Neural progenitor cell (in vitro differentiated cells): ENCODE results near the gene LURAP1L. TPM values are rescaled to one million over a fixed set of nuclear protein-coding genes. Genes with fewer than 3 reads are reported as not detected.

Source experiments
- DNase-seq: peaks from one replicate; pipeline ENCODE4 v3.0.0-alpha.2; 2016; ENCODE audit warnings: low spot score
- H2AFZ ChIP-seq: fragments of 200-600 bp; sonication (generic); replicated peaks from 2 replicates; pipeline ENCODE4 v1.6.1; 2016; ENCODE audit warnings: antibody characterized with exemption
- H3F3A ChIP-seq: fragments of 200-600 bp; sonication (generic); 2 replicates; pipeline ENCODE4 v1.6.1; 2016; ENCODE audit warnings: antibody characterized with exemption, low read depth
- H3K27ac ChIP-seq: fragments of 200-600 bp; sonication (generic); 2 replicates; pipeline ENCODE4 v1.5.1; 2016; ENCODE audit warnings: mild to moderate bottlenecking
- H3K27me3 ChIP-seq: fragments of 200-600 bp; sonication (generic); 2 replicates; pipeline ENCODE4 v1.6.1; 2016; ENCODE audit warnings: mild to moderate bottlenecking, moderate library complexity
- H3K36me3 ChIP-seq: fragments of 200-600 bp; sonication (generic); 2 replicates; pipeline ENCODE4 v1.5.1; 2016
- H3K4me1 ChIP-seq: fragments of 200-600 bp; sonication (generic); 2 replicates; pipeline ENCODE4 v1.6.1; 2016; ENCODE audit warnings: mixed run types
- H3K4me2 ChIP-seq: fragments of 200-600 bp; sonication (generic); 2 replicates; pipeline ENCODE4 v1.6.1; 2016
- H3K4me3 ChIP-seq: fragments of 200-600 bp; sonication (generic); 2 replicates; pipeline ENCODE4 v1.5.1; 2016
- H3K79me2 ChIP-seq: fragments of 200-600 bp; sonication (generic); 2 replicates; pipeline ENCODE4 v1.6.1; 2016; ENCODE audit warnings: low read depth
- H3K9ac ChIP-seq: fragments of 200-600 bp; sonication (generic); 2 replicates; pipeline ENCODE4 v1.6.1; 2016
- H3K9me3 ChIP-seq: fragments of 200-600 bp; sonication (generic); 2 replicates; pipeline ENCODE4 v1.5.1; 2016; ENCODE audit warnings: low read depth
- H4K20me1 ChIP-seq: fragments of 200-600 bp; sonication (generic); 2 replicates; pipeline ENCODE4 v1.6.1; 2016; ENCODE audit warnings: low read depth
- H3K27ac Mint-ChIP-seq: 3 replicates; pipeline ENCODE4 v1.8.0; 2021; ENCODE audit warnings: mixed read lengths
- H3K27me3 Mint-ChIP-seq: 2 replicates; pipeline ENCODE4 v1.8.0; 2022; ENCODE audit warnings: low read depth, mild to moderate bottlenecking, inconsistent platforms, moderate library complexity, mixed read lengths; ENCODE audit not compliant: insufficient read depth
- H3K36me3 Mint-ChIP-seq: 3 replicates; pipeline ENCODE4 v1.8.0; 2021; ENCODE audit warnings: mixed read lengths
- H3K4me1 Mint-ChIP-seq: 3 replicates; pipeline ENCODE4 v1.8.0; 2021; ENCODE audit warnings: mixed read lengths
- H3K4me3 Mint-ChIP-seq: 3 replicates; pipeline ENCODE4 v1.8.0; 2021; ENCODE audit warnings: mild to moderate bottlenecking, moderate library complexity, mixed read lengths
- H3K9me3 Mint-ChIP-seq: 3 replicates; pipeline ENCODE4 v1.8.0; 2020; ENCODE audit warnings: mixed read lengths
- CTCF ChIP-seq: fragments of 200-600 bp; sonication (generic); IDR thresholded peaks from 2 replicates; pipeline ENCODE4 v1.5.1; 2017; ENCODE audit warnings: antibody characterized with exemption, mild to moderate bottlenecking
- EZH2 ChIP-seq: fragments of 200-600 bp; sonication (generic); IDR thresholded peaks from 2 replicates; pipeline ENCODE4 v1.6.1; 2017; ENCODE audit warnings: antibody characterized with exemption, mild to moderate bottlenecking, moderate library complexity
- EZH2phosphoT487 ChIP-seq: fragments of 200-600 bp; sonication (generic); IDR thresholded peaks from 2 replicates; pipeline ENCODE4 v1.6.1; 2017; ENCODE audit warnings: antibody characterized with exemption
- total RNA-seq: library from RNA; depleted of rRNA; stranded (reverse); fragments of >200 nt; gene quantifications from 2 replicates; pipeline ENCODE4 v1.2.3, GENCODE V29; 2015; ENCODE audit warnings: low replicate concordance

The LURAP1L gene
- total RNA-seq, 1 donor from 2014 or later = 0.75 TPM

DNA sequence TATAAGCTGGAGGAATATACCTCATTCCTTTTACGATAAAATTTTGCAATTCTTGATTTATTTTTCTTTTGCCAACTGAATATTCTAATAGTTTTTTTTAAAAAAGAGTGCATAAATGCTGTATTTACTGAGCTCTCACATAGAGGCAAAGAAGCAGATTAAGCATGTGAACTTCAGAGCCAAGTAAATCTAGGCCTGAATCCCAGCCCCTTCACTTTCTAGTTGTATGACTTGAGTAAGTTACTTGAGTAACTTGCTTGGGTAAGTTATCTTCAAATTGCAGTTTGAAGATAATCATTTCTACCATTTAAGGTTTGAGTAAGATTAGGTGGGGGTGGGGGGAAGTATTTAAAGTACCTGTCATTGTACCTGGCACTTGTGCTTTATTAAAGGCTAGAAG lies 21.8 kb downstream of the LURAP1L start:
- Mint-ChIP-seq H3K27ac (no peak overlapping the region), H3K4me1 (no peaks in the 10 kb centered on the region), H3K27me3 (no peaks in the 10 kb centered on the region), H3K36me3 (no peaks in the 10 kb centered on the region), H3K4me3 (no peak overlapping the region), H3K9me3 (no peaks in the 10 kb centered on the region)
- no peaks in the 10 kb centered on the region for H3K79me2 ChIP-seq
- H3K27me3 ChIP-seq = no peaks in the 10 kb centered on the region
- H3K4me1 ChIP-seq = no peaks in the 10 kb centered on the region
- H3K4me2 ChIP-seq = no peak overlapping the region
- no peaks in the 10 kb centered on the region for H3F3A ChIP-seq
- H2AFZ ChIP-seq = no peak overlapping the region
- no peak overlapping the region for H3K27ac ChIP-seq
- H3K36me3 ChIP-seq = no peaks in the 10 kb centered on the region
- no peak for DNase-seq
- no peaks in the 10 kb centered on the region for H4K20me1 ChIP-seq
- TF ChIP-seq CTCF (no peak), EZH2phosphoT487 (no peak), EZH2 (no peak)
- H3K4me3 ChIP-seq = no peak overlapping the region
- H3K9me3 ChIP-seq = no peaks in the 10 kb centered on the region
- H3K9ac ChIP-seq = no peak overlapping the region

DNA sequence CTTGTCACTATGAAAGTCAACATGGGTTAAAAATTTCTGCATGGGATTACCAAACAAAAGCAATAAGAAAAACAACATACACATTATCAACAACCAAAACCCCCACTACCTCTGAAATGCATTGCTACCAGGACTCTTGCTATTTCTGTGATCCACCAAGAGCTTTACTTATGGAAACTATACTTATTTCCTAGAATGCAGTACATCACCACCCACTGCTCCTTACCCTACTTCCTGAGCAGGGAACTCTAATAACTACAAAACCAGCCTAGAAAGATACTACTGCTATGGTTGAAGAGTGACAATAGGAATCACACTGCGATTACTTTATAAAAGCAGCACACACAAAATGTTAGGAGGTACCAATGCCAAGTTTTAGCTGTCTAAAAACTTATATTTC lies 22.2 kb downstream of the LURAP1L start:
- no peaks in the 10 kb centered on the region for H4K20me1 ChIP-seq
- Mint-ChIP-seq H3K27ac (no peak overlapping the region), H3K36me3 (no peaks in the 10 kb centered on the region), H3K27me3 (no peaks in the 10 kb centered on the region), H3K9me3 (no peaks in the 10 kb centered on the region), H3K4me3 (no peak overlapping the region), H3K4me1 (no peaks in the 10 kb centered on the region)
- no peaks in the 10 kb centered on the region for H3K4me1 ChIP-seq
- no peak overlapping the region for H3K9ac ChIP-seq
- no peak overlapping the region for H3K4me3 ChIP-seq
- no peaks in the 10 kb centered on the region for H3K79me2 ChIP-seq
- no peak for TF ChIP-seq CTCF
- TF ChIP-seq EZH2 = no peak
- no peak for TF ChIP-seq EZH2phosphoT487
- H3K4me2 ChIP-seq = no peak overlapping the region
- no peak for DNase-seq
- H3K27ac ChIP-seq = no peak overlapping the region
- no peak overlapping the region for H2AFZ ChIP-seq
- no peaks in the 10 kb centered on the region for H3K27me3 ChIP-seq
- H3F3A ChIP-seq = no peaks in the 10 kb centered on the region
- no peaks in the 10 kb centered on the region for H3K9me3 ChIP-seq
- H3K36me3 ChIP-seq = no peaks in the 10 kb centered on the region

GRCh38 chr9:12798066-12798770 lies 23.4 kb downstream of the LURAP1L start:
- TF ChIP-seq CTCF (no peak), EZH2phosphoT487 (no peak), EZH2 (no peak)
- H4K20me1 ChIP-seq = no peaks in the 10 kb centered on the region
- no peaks in the 10 kb centered on the region for H3K27me3 Mint-ChIP-seq

More at GRCh38 chr9:12798066-12798770, 23.4 kb downstream of the LURAP1L start:
- Histone ChIP-seq H3K9me3 (no peaks in the 10 kb centered on the region), H3K4me3 (no peak overlapping the region), H3K27ac (no peak overlapping the region), H3K4me1 (no peaks in the 10 kb centered on the region), H2AFZ (no peak overlapping the region), H3K27me3 (no peaks in the 10 kb centered on the region), H3K4me2 (no peak overlapping the region), H3K36me3 (no peaks in the 10 kb centered on the region), H3K79me2 (no peaks in the 10 kb centered on the region), H3K9ac (no peak overlapping the region), H3F3A (no peaks in the 10 kb centered on the region)
- Mint-ChIP-seq H3K27ac (no peak overlapping the region), H3K36me3 (no peaks in the 10 kb centered on the region), H3K9me3 (no peaks in the 10 kb centered on the region), H3K4me1 (no peaks in the 10 kb centered on the region), H3K4me3 (no peak overlapping the region)
- DNase-seq = no peak
